Left lung (tissue), 14 donors: ENCODE results near the gene LRRC26. TPM values are rescaled to one million over a fixed set of nuclear protein-coding genes. Genes with fewer than 3 reads are reported as not detected.
A peak's percentile ranks its signal among the peaks of the same experiment; 100 is the strongest.

Experiments used
- ATAC-seq: fragments of 200-7000 bp; cut with Tn5 transposase; one replicate; pipeline ENCODE4 v1.9.1; 2020; ENCODE audit warnings: moderate library complexity
- DNase-seq, 4 donors: peaks; one replicate each; pipeline ENCODE4 v3.0.0-alpha.2; 2013 to 2020
- H3K27ac ChIP-seq, 2 donors: fragments of 200-600 bp; sonication (generic) in 1 of 2; one replicate each; pipeline versions ENCODE4 v1.5.0 to v1.8.0; 2020 to 2021
- H3K27me3 ChIP-seq, 2 donors: fragments of 200-600 bp; sonication (generic) in 1 of 2; one replicate each; pipeline versions ENCODE4 v1.5.0 to v1.8.0; 2020 to 2021
- H3K36me3 ChIP-seq, 2 donors: fragments of 200-600 bp; sonication (generic) in 1 of 2; one replicate each; pipeline versions ENCODE4 v1.5.0 to v1.8.0; 2020 to 2021
- H3K4me1 ChIP-seq, 2 donors: fragments of 200-600 bp; one replicate each; pipeline ENCODE4 v1.8.0; 2021
- H3K4me3 ChIP-seq, 2 donors: fragments of 200-600 bp; sonication (generic) in 1 of 2; one replicate each; pipeline versions ENCODE4 v1.5.0 to v1.8.0; 2020 to 2021; ENCODE audit warnings: mild to moderate bottlenecking in 1 of 2
- H3K9me3 ChIP-seq, 2 donors: fragments of 200-600 bp; sonication (generic) in 1 of 2; one replicate each; pipeline versions ENCODE4 v1.5.0 to v1.8.0; 2020 to 2021
- intact Hi-C, 2 donors: fragments of 100-400 bp; cut with DNase I; formaldehyde crosslinking; loops; one replicate each; pipeline versions ENCODE4 v1.11.2 to v1.14.2; 2022
- long read RNA-seq, 12 donors: library from polyadenylated mRNA in 2 of 12; unstranded in 2 of 12; transcript quantifications; one replicate each; pipeline ENCODE4 v2.0.0 and lab custom pipeline, GENCODE V29; 2019 to 2026
- polyA plus RNA-seq, 6 donors: library from polyadenylated mRNA; unstranded; fragments of 120-200 nt; gene quantifications; one replicate each; pipeline ENCODE4 v1.2.1, GENCODE V29; 2013; ENCODE audit not compliant: insufficient read length in 6 of 6
- total RNA-seq, 2 donors: library from RNA; stranded (reverse); fragmentation: NEBNext Ultra II Directional; extraction: Animal tissue kit (Norgen Biotek cat#: 25700); gene quantifications; one replicate each; pipeline ENCODE4 v1.2.1, GENCODE V29; 2021
- TF ChIP-seq, protein P1 (sequence below), 2 donors: fragments of 200-600 bp; sonication (generic) in 1 of 2; IDR thresholded peaks; one replicate each; pipeline versions ENCODE4 v1.5.0 to v1.8.0; 2021; ENCODE audit warnings: antibody characterized with exemption in 2 of 2
- donor health status: DM: no; HTN: yes; CAD: no.
- donor health status: DM: no; HTN: no; CAD: no.

LRRC26 gene, protein sequence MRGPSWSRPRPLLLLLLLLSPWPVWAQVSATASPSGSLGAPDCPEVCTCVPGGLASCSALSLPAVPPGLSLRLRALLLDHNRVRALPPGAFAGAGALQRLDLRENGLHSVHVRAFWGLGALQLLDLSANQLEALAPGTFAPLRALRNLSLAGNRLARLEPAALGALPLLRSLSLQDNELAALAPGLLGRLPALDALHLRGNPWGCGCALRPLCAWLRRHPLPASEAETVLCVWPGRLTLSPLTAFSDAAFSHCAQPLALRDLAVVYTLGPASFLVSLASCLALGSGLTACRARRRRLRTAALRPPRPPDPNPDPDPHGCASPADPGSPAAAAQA
- total RNA-seq: under 1 TPM in 1 of 2 donors, not detected in 1; 0.55 TPM
- under 1 TPM in 3 of 6 donors, not detected in 3; 0.23 to 0.63 (median 0.25) TPM for polyA plus RNA-seq
- long read RNA-seq, donor 1, partial matches to known transcripts: 0 of 1 reads
- long read RNA-seq, donor 1, other reads (novel, unspliced or antisense): 0 of 1 reads
- long read RNA-seq, donor 2: 0 reads
- long read RNA-seq, donor 3: 0 reads
- long read RNA-seq, donor 4, partial matches to known transcripts: 0 of 1 reads
- long read RNA-seq, donor 4, other reads (novel, unspliced or antisense): 0 of 1 reads
- long read RNA-seq, donor 5, partial matches to known transcripts: 0 of 2 reads
- long read RNA-seq, donor 5, other reads (novel, unspliced or antisense): 0 of 2 reads
- long read RNA-seq, donor 6: 0 reads
- long read RNA-seq, donor 7, partial matches to known transcripts: 0 of 1 reads
- long read RNA-seq, donor 7, other reads (novel, unspliced or antisense): 0 of 1 reads
- long read RNA-seq, donor 8, partial matches to known transcripts: 0 of 3 reads
- long read RNA-seq, donor 8, other reads (novel, unspliced or antisense): 0 of 3 reads
- long read RNA-seq, donor 9: 0 reads
- long read RNA-seq, donor 10, partial matches to known transcripts: 0 of 2 reads
- long read RNA-seq, donor 10, other reads (novel, unspliced or antisense): 0 of 2 reads
- long read RNA-seq, donor 11, transcript LRRC26-201 (2 exons, 1,209 nt): major isoform, 6 of 6 reads
- long read RNA-seq, donor 11, partial matches to known transcripts: 0 of 6 reads
- long read RNA-seq, donor 11, other reads (novel, unspliced or antisense): 0 of 6 reads
- long read RNA-seq, donor 12, partial matches to known transcripts: 0 of 4 reads
- long read RNA-seq, donor 12, other reads (novel, unspliced or antisense): 0 of 4 reads

DNA sequence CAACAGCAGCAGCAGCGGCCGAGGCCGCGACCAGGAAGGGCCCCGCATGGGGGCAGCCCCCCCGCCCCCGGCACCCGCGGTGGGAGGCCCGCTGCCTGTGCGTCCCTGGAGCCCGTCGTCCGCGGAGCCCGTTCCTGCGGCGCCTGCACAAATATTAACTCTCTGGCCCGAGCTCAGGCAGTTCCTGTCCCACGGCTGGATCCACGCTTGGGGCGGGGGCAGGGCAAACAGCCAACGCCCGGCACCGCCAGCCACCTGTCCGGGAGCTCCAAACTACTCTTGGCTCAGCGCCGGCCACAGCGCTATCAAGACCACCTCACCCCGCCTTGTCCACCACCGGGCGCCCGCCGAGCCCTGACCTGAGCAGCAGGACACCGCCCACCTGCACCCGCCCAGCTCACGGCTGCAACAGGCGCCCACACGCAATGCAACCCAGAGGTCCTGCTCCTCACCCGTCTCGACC lies at the start of gene LRRC26:
Gene LRRC26 (minus strand): TSS at position 156 of the 463 bp plus-strand sequence. CDS start 108 bp downstream, at position 48.
- Histone ChIP-seq H3K27ac (no peak within 1 kb of the TSS), H3K4me3 (peak within 1 kb of the TSS; percentile 13 to 29), H3K27me3 (peaks cover 58 to 100% of the 10 kb centered on the region in 2 donors), H3K36me3 (no peaks in the 10 kb centered on the region), H3K4me1 (peaks cover 8 to 22% of the 10 kb centered on the region in 2 donors), H3K9me3 (no peaks in the 10 kb centered on the region)
- intact Hi-C loops: no loop called here
- TF ChIP-seq, protein P1, sequence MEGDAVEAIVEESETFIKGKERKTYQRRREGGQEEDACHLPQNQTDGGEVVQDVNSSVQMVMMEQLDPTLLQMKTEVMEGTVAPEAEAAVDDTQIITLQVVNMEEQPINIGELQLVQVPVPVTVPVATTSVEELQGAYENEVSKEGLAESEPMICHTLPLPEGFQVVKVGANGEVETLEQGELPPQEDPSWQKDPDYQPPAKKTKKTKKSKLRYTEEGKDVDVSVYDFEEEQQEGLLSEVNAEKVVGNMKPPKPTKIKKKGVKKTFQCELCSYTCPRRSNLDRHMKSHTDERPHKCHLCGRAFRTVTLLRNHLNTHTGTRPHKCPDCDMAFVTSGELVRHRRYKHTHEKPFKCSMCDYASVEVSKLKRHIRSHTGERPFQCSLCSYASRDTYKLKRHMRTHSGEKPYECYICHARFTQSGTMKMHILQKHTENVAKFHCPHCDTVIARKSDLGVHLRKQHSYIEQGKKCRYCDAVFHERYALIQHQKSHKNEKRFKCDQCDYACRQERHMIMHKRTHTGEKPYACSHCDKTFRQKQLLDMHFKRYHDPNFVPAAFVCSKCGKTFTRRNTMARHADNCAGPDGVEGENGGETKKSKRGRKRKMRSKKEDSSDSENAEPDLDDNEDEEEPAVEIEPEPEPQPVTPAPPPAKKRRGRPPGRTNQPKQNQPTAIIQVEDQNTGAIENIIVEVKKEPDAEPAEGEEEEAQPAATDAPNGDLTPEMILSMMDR (IDR thresholded peaks at IDR 0.05): no peak
- no peak for ATAC-seq
- no peak for DNase-seq

DNA sequence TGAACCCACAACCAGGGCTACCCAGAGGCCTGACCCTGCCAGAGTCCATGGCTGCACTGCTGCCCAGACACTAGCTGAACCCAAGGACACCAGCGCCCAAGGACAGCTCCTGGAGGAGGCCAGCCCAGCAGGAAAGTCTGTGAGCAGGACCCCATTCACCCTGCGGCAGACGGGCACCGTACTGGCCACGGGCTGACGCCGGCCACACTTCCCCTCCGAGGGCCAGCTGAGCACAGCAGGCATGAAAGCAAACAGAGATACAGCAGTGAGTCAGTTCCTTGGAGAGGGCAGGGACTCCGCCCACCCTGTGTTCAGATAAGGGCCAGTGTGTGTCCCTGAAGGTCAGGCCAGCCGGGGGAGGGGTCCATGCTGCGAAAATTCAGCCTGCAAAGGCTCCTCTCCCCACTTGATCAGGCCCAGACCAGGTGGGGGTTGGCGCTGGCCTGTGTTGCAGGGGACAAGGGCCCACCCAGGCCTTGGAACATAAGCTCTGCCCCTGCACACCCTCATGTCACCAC lies 49.0 kb upstream of the LRRC26 start:
- H3K9me3 ChIP-seq: no peaks in the 10 kb centered on the region
- intact Hi-C loops: no loop called here
- ATAC-seq (peak; percentile 41), DNase-seq (peak in 1 of 4 donors; percentile 61)
- peaks cover 0 to 18% of the 10 kb centered on the region in 2 donors for H3K27me3 ChIP-seq
- H3K27ac ChIP-seq: peak overlapping the region; percentile 7 to 28
- TF ChIP-seq, protein P1 (IDR thresholded peaks at IDR 0.05): no peak
- peaks cover 0 to 31% of the 10 kb centered on the region in 2 donors for H3K36me3 ChIP-seq
- H3K4me1 ChIP-seq: peaks cover 16 to 43% of the 10 kb centered on the region in 2 donors
- H3K4me3 ChIP-seq: no peak overlapping the region

DNA sequence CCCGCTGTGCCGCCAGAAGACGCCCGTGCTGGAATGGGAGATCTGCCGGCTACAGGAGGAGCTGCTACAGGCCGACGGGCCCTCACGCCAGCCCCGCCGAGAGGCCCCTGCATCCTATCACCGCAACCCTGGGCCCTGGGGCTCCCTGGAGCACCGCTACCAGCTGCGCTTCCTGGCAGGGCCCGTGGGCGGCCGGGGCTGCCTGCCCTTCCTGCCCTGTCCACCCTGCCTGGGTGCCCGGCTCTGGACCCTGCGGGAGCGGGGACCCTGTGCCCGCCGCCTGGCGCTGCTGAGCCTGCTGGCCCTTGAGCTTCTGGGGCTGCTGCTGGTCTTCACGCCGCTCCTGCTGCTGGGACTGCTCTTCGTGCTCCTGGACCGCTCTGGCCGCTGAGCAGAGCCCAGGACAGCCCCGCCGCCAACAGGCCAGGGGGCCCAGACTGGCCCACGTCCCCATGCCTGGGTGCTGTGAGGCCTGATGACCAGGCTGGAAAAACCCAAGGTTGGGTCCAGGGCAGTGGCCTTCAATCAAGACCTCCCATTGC lies 48.4 kb upstream of the LRRC26 start:
- TF ChIP-seq, protein P1 (IDR thresholded peaks at IDR 0.05): no peak
- ATAC-seq: no peak
- Histone ChIP-seq H3K27me3 (peaks cover 0 to 18% of the 10 kb centered on the region in 2 donors), H3K36me3 (peaks cover 0 to 35% of the 10 kb centered on the region in 2 donors), H3K4me1 (peaks cover 16 to 42% of the 10 kb centered on the region in 2 donors), H3K27ac (peak overlapping the region; percentile 7 to 28), H3K4me3 (no peak overlapping the region), H3K9me3 (no peaks in the 10 kb centered on the region)
- DNase-seq: no peak
- intact Hi-C loops: no loop called here

DNA sequence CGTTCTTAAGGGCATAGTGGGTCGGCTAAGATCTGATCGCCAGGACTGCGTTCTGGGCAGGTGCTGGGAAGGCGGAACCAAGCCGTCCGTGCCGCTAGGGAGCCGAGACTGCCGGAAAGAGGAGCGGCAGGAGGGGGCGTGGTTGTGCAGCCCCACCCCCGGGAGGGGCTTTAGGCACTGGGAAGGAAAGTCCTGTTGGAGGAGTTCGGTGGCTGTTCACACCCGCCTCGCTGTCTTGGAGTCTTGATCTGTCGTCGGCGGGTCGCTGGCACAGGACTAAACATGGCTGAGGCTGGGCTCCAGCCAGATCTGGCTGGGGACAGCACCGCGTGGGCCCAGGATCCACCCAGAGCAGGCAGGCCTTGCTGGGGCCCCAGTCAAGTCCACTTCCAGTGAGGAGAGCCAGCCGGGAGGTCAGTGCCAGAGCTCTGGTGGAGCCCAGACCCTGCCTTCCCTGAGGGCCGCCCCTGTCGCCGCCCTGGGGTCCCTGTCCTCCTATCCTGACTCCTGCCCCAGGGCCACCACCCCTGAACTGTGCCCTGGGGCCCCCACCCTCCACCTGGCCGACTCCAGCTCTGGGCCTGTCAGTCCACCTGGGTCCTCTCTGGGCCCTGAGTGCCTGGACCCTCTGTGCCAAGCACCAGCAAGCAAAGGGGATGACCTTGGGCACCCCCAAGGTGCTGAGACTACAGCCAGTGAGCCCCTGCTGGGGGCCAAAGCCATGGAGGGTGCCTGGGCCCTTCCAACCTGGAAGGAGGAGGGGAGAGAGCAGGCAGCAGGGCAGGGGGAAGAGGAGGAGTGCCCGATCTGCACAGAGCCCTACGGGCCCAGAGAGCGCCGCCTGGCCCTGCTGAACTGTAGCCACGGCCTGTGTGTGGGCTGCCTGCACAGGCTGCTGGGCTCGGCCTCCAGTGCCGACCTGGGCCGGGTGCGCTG lies 47.7 kb upstream of the LRRC26 start:
- Histone ChIP-seq H3K27me3 (peaks cover 0 to 16% of the 10 kb centered on the region in 2 donors), H3K4me3 (peak overlapping the region in 1 of 2 donors; percentile 24), H3K9me3 (no peaks in the 10 kb centered on the region), H3K36me3 (peaks cover 0 to 35% of the 10 kb centered on the region in 2 donors), H3K4me1 (peaks cover 10 to 34% of the 10 kb centered on the region in 2 donors), H3K27ac (peak overlapping the region in 1 of 2 donors; percentile 44)
- TF ChIP-seq, protein P1 (IDR thresholded peaks at IDR 0.05): no peak
- intact Hi-C loops: no loop called here
- DNase-seq (peak in 3 of 4 donors; percentile 54 to 91 (median 74)), ATAC-seq (peak; percentile 85)
